Measurements from ENCODE around the gene ZNF227. TPM values are rescaled to one million over a fixed set of nuclear protein-coding genes. Genes with fewer than 3 reads are reported as not detected.

ZNF227 gene
- 19.3 and 20.5 TPM in 2 replicates for total RNA-seq

DNA sequence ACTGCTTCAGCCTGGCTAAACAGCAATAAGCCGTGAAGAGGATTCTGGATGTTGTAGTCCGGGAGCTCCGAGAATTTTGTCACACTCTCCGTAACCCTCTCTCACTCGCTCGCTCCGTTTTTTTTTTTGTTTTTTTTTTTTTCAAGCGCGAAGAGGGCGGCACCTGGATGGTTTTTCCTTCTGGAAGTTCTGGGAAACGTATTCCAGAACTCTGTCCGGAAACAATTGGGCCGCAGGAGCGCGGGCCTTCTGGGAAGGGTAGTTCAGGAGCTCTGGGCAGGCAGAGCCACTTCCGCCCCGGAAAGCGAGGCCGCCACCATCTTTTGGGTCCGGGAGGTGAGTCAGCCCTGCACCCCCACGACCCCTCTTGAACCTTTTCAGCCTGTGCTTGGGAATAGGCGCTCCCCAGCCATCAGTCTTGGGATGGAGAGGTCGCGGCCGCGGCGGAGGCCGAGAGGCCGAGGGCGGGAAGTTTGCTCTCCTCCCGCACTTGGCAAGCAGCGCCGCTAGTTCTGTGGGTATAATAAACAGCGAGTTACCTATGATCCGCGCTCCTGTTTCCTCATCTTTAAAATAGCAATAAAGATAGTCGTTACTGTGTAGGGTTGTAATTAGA, at the start of gene ZNF227:
Gene ZNF227 (plus strand): TSS at position 283 of the 616 bp plus-strand sequence. CDS start 5,261 bp downstream, outside the sequence.

DNA sequence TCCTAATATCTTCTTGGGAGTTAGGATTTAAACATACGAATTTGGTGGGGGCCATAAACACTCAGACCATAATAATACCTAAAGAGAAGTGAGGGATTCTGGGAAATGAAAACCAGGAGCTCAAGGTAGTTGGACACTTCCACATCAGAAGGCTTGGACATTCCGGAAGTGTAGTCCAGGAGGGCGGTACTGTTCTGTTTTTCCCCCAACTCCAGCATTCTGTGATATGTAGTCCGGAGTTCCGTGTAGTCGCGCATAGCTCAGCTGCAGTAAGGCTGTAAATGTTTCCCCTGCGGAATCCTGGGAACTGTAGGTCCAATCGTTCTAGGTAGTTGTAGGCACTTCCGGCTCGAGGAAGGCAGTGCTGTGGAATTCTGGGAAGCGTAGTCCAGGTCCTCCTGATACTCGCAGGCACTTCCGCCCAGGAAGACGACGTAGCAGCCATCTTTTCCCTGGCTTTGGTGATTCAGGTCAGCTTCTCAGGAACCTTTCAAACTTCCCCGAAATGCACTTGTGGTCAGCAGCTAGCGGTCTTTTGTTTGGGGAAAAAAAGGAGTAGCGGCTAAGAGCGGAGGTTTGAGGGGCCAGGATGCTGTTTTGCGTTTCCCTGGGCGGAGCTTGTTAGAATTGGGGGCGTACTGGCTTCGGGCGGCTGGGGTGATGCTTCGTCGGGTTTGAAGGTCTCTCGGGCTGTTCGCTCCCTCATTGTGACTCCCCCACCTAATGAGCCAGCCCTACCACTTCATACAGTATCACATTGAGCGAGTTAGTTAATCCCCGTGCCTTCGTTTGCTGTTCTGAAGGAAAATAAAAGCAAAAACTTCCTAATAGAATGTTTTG, 47.4 kb upstream of the ZNF227 start, which contains the start of gene ZNF226:
Gene ZNF226 (plus strand): TSS at position 428 of the 840 bp plus-strand sequence. CDS start 4,981 bp downstream, outside the sequence.

Other genes with a start within 250 kb of the ZNF227 start
- gene ZNF155, start 228.3 kb upstream of the ZNF227 start, total RNA-seq = 7.6 and 11.4 TPM in 2 replicates
- gene ZNF230, start 209.6 kb upstream of the ZNF227 start, total RNA-seq = 3.0 and 3.1 TPM in 2 replicates
- 7.5 and 7.9 TPM in 2 replicates for gene ZNF222, start 187.2 kb upstream of the ZNF227 start, total RNA-seq
- 3.7 and 4.1 TPM in 2 replicates for gene ZNF223, start 160.5 kb upstream of the ZNF227 start, total RNA-seq
- 2.4 and 2.9 TPM in 2 replicates for gene ZNF284, start 140.4 kb upstream of the ZNF227 start, total RNA-seq
- gene ZNF224, start 118.2 kb upstream of the ZNF227 start, total RNA-seq = 20.5 and 21.2 TPM in 2 replicates
- gene ZNF225, start 99.1 kb upstream of the ZNF227 start, total RNA-seq = 5.9 and 6.7 TPM in 2 replicates
- 12.3 and 14.6 TPM in 2 replicates for gene ZNF234, start 71.0 kb upstream of the ZNF227 start, total RNA-seq
- 14.6 and 16.6 TPM in 2 replicates for gene ZNF226, start 47.4 kb upstream of the ZNF227 start, total RNA-seq
- 0.55 and 0.87 TPM in 2 replicates for gene ZNF233, start 47.4 kb downstream of the ZNF227 start, total RNA-seq
- gene ZNF235, start 92.5 kb downstream of the ZNF227 start, total RNA-seq = 2.4 and 3.2 TPM in 2 replicates
- 7.6 and 7.9 TPM in 2 replicates for gene ZNF112, start 144.1 kb downstream of the ZNF227 start, total RNA-seq
- 3.1 and 6.6 TPM in 2 replicates for gene ZNF285, start 189.1 kb downstream of the ZNF227 start, total RNA-seq
- gene ZNF229, start 235.9 kb downstream of the ZNF227 start, total RNA-seq = 8.5 and 11.0 TPM in 2 replicates